ENCODE results near the gene MYO1D.

DNA sequence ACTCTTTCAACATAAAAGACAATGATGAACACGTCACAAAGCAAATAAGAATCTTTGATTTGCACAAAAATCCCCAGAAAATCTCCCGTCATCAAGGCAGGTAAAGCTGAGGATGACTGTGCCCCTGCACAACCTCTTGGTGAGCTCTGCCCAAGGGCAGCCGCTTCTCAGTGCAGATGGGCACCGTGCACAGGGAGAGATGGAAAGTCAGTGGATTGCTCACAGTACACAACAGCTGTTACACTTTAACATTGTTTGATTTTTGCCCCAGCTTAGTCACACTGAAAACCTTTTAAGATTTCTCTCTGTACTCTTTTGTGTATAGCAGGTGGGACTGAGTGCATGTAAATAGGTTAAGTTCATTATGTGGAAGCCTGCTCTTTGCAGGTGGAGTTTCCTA is 285.9 kb downstream of the MYO1D start:
- TF ChIP-seq POLR2A (IDR thresholded peaks at IDR 0.05) (no peak), POLR2AphosphoS5 (IDR thresholded peaks at IDR 0.05) (no peak), EP300 (IDR thresholded peaks at IDR 0.05) (no peak)
- TF ChIP-seq, protein P1, sequence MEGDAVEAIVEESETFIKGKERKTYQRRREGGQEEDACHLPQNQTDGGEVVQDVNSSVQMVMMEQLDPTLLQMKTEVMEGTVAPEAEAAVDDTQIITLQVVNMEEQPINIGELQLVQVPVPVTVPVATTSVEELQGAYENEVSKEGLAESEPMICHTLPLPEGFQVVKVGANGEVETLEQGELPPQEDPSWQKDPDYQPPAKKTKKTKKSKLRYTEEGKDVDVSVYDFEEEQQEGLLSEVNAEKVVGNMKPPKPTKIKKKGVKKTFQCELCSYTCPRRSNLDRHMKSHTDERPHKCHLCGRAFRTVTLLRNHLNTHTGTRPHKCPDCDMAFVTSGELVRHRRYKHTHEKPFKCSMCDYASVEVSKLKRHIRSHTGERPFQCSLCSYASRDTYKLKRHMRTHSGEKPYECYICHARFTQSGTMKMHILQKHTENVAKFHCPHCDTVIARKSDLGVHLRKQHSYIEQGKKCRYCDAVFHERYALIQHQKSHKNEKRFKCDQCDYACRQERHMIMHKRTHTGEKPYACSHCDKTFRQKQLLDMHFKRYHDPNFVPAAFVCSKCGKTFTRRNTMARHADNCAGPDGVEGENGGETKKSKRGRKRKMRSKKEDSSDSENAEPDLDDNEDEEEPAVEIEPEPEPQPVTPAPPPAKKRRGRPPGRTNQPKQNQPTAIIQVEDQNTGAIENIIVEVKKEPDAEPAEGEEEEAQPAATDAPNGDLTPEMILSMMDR (IDR thresholded peaks at IDR 0.05) = no peak

Measured in suprapubic skin (tissue), 4 donors.